ENCODE measurements around the gene PHGDH.
"Not testable (repeated sequence)": the region's sequence is repeated elsewhere in the genome, so short reads cannot be mapped to it uniquely, and the experiment has no call there.

PHGDH gene

GRCh38 chr1:119688810-119689209 is 22.9 kb upstream of the PHGDH start:
- ChIA-PET POLR2A (ENCODE audit: low non-redundant PET) (no interaction called here), CTCF (interaction anchor here (0.9 to 2.7 kb wide), 2 partner anchors 14 kb away, joined by 4 to 16 read pairs; no protein-coding TSS in a partner anchor)
- TF ChIP-seq CTCF (conservative IDR thresholded peaks at IDR 0.05; ENCODE audit: low read depth) = no peak
- H3K27ac ChIP-seq = no peak overlapping the region
- DNase-seq (ENCODE audit: low spot score) = no peak

GRCh38 chr1:119689511-119689910 is 22.2 kb upstream of the PHGDH start:
- no peak for DNase-seq (ENCODE audit: low spot score)
- ChIA-PET CTCF (interaction anchor here (0.9 kb wide), 1 partner anchor 15 kb away, joined by 4 read pairs; no protein-coding TSS in a partner anchor), POLR2A (ENCODE audit: low non-redundant PET) (no interaction called here)
- no peak overlapping the region for H3K27ac ChIP-seq
- no peak for TF ChIP-seq CTCF (conservative IDR thresholded peaks at IDR 0.05; ENCODE audit: low read depth)

- CTCF ChIA-PET = interaction anchor here (0.6 to 0.9 kb wide), 2 partner anchors 10 to 41 kb away, joined by 4 to 5 read pairs; no protein-coding TSS in a partner anchor
- H3K27ac ChIP-seq; DNase-seq (ENCODE audit: low spot score); POLR2A ChIA-PET (ENCODE audit: low non-redundant PET): not testable (repeated sequence)
Measured at GRCh38 chr1:119696863-119697262, 14.9 kb upstream of the PHGDH start.

- TF ChIP-seq CTCF (conservative IDR thresholded peaks at IDR 0.05; ENCODE audit: low read depth) = no peak
- H3K27ac ChIP-seq = no peak overlapping the region
- POLR2A ChIA-PET (ENCODE audit: low non-redundant PET) = no interaction called here
- CTCF ChIA-PET = interaction anchor here (0.6 to 0.9 kb wide), 2 partner anchors 11 to 40 kb away, joined by 4 to 5 read pairs; no protein-coding TSS in a partner anchor
- no peak for DNase-seq (ENCODE audit: low spot score)
Measured at GRCh38 chr1:119697598-119697997, 14.1 kb upstream of the PHGDH start.

- CTCF ChIA-PET = no interaction called here
Measured at GRCh38 chr1:119700326-119700725, 11.4 kb upstream of the PHGDH start.

GRCh38 chr1:119701659-119702058 is 10.1 kb upstream of the PHGDH start:
- no peak for DNase-seq (ENCODE audit: low spot score)
- no peak overlapping the region for H3K27ac ChIP-seq
- TF ChIP-seq CTCF (conservative IDR thresholded peaks at IDR 0.05; ENCODE audit: low read depth) = no peak
- CTCF ChIA-PET = no interaction called here
- POLR2A ChIA-PET (ENCODE audit: low non-redundant PET) = no interaction called here

More at GRCh38 chr1:119700326-119700725, 11.4 kb upstream of the PHGDH start:
- DNase-seq (ENCODE audit: low spot score) = no peak
- TF ChIP-seq CTCF (conservative IDR thresholded peaks at IDR 0.05; ENCODE audit: low read depth) = no peak
- POLR2A ChIA-PET (ENCODE audit: low non-redundant PET) = no interaction called here
- no peak overlapping the region for H3K27ac ChIP-seq

GRCh38 chr1:119702384-119702783 is 9.3 kb upstream of the PHGDH start:
- TF ChIP-seq CTCF (conservative IDR thresholded peaks at IDR 0.05; ENCODE audit: low read depth) = no peak
- ChIA-PET CTCF (no interaction called here), POLR2A (ENCODE audit: low non-redundant PET) (no interaction called here)
- no peak overlapping the region for H3K27ac ChIP-seq
- no peak for DNase-seq (ENCODE audit: low spot score)

Measured in RWPE1 (cell line).